ENCODE data around the gene MAFG.

GRCh38 chr17:81973432-81973831 is 45.9 kb upstream of the MAFG start:
- TF ChIP-seq CTCF (conservative IDR thresholded peaks at IDR 0.05 in 1 of 2, IDR thresholded peaks at IDR 0.05 in 1 of 2; ENCODE audit: low read depth in 1 of 2, low read length in 2 of 2) (no peak), EZH2 (IDR thresholded peaks at IDR 0.05; ENCODE audit: low read length, missing control alignments) (no peak)

All from fibroblast of lung (primary cell).